Adrenal gland (tissue), 12 donors: Measurements from ENCODE around the gene SYNPO. TPM values are rescaled to one million over a fixed set of nuclear protein-coding genes. Genes with fewer than 3 reads are reported as not detected.
A peak's percentile ranks its signal among the peaks of the same experiment; 100 is the strongest.

Experiments
- DNase-seq, 7 donors: peaks; one replicate each; pipeline ENCODE4 v3.0.0-alpha.2; 2019 to 2020
- H3K27ac ChIP-seq, 5 donors: fragments of 200-600 bp; sonication (generic) in 4 of 5; 1 replicate in 3 of 5; 2 replicates in 2 of 5; pipeline versions ENCODE4 v1.5.1 to v1.8.0; 2016 to 2020; ENCODE audit warnings: mild to moderate bottlenecking in 1 of 5
- H3K27me3 ChIP-seq: fragments of 200-600 bp; 2 replicates; pipeline ENCODE4 v1.8.0; 2021
- H3K36me3 ChIP-seq, 2 donors: fragments of 200-600 bp; replicated peaks in 1 of 2; 1 replicate in 1 of 2; 2 replicates in 1 of 2; pipeline versions ENCODE4 v1.5.1 to v1.8.0; 2018 to 2022
- H3K4me1 ChIP-seq, 2 donors: fragments of 200-600 bp; replicated peaks in 1 of 2; 1 replicate in 1 of 2; 2 replicates in 1 of 2; pipeline versions ENCODE4 v1.5.1 to v1.8.0; 2018 to 2021
- H3K4me3 ChIP-seq, 4 donors: fragments of 200-600 bp; sonication (generic) in 3 of 4; one replicate each; pipeline ENCODE4 v1.5.1; 2016 to 2018
- H3K9me3 ChIP-seq, 3 donors: fragments of 200-600 bp; sonication (generic) in 1 of 3; replicated peaks in 1 of 3; 1 replicate in 2 of 3; 2 replicates in 1 of 3; pipeline versions ENCODE4 v1.5.1 to v1.8.0; 2016 to 2021
- POLR2A ChIP-seq, 2 donors: fragments of 450-650 bp; IDR thresholded peaks; one replicate each; pipeline ENCODE4 v1.6.1; 2017; ENCODE audit warnings: antibody characterized with exemption in 2 of 2, mild to moderate bottlenecking in 2 of 2, moderate library complexity in 1 of 2
- WGBS, 4 donors: extraction: QIAGEN DNeasy Blood & Tissue Kit in 2 of 4; methylation state at CpG; one replicate each; pipeline versions ENCODE4 v1.1.5 to v1.1.7; 2013 to 2017; 5-methylcytosine and 5-hydroxymethylcytosine counted together
- intact Hi-C, 2 donors: fragments of 100-400 bp; cut with DNase I; formaldehyde crosslinking; loops; one replicate each; pipeline versions ENCODE4 v1.14.1 to v1.15.0; 2022 to 2023
- polyA plus RNA-seq, 3 donors: library from polyadenylated mRNA; stranded (reverse); fragments of 200-250 nt in 2 of 3; fragments of 350-450 nt in 1 of 3; fragmentation: Illumina TruSeq in 1 of 3; extraction: RNeasy Lipid Tissue Mini Kit (QIAGEN cat#74804) in 1 of 3; gene quantifications; one replicate each; pipeline ENCODE4 v1.2.3, GENCODE V29; 2013 to 2014
- total RNA-seq, 9 donors: library from RNA; depleted of rRNA in 4 of 9; stranded (reverse); fragments of >200 nt in 4 of 9; fragments of 120-200 nt in 1 of 9; fragmentation: NEBNext Ultra II Directional in 1 of 9; extraction: Animal tissue kit (Norgen Biotek cat#: 25700) in 1 of 9; gene quantifications; one replicate each; pipeline versions ENCODE4 v1.1.0 to v1.2.4, GENCODE V29; 2013 to 2023
- TF ChIP-seq, protein P1 (sequence below), 6 experiments: fragments of 450-650 bp in 4 of 6; fragments of 200-600 bp in 2 of 6; sonication (generic) in 1 of 6; IDR thresholded peaks; 1 replicate in 5 of 6; 2 replicates in 1 of 6; pipeline versions ENCODE4 v1.5.1 to v1.8.0; 2016 to 2021; ENCODE audit warnings: antibody characterized with exemption in 6 of 6, mild to moderate bottlenecking in 2 of 6, moderate library complexity in 1 of 6
- donor health status: healthy with polysubstance abuse.
- donor health status: Bipolar disorder and iron deficiency.
- donor health status: DM: yes; HTN: yes; CAD: no.
- donor health status: DM: no; HTN: no; CAD: no.
- donor health status: DM: no; HTN: no; CAD: no.
- donor health status: DM: yes; HTN: yes; CAD: no.

Gene SYNPO
- total and polyA plus RNA-seq, 12 donors = 10.0 to 293 (median 104) TPM

DNA sequence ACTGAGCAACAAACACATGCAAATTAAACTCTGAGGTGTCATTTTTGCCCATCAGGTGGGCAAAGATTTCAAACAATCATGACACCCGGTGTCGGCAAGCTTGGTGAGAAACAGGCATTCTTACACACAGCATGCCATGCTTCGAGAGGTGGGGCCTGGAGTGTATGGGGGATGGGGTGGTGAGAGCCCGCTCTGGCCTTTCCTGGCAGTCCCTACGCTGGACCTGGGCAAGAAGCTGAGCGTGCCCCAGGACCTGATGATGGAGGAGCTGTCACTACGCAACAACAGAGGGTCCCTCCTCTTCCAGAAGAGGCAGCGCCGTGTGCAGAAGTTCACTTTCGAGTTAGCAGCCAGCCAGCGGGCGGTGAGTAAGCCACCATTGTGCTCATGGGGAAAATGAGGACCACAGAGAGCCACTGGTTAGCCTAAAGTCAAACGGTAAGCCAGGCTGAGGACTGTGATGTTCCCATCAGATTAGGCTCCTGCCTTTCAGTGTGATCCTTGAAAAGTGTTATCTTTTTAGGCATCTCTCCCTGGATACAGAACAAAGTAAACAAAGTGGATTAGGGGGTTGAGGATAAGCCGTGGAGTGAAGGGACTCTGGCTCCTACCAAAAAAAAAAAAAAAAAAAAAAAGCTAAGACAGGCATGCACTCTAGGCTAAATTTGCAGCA, 30.0 kb downstream of the SYNPO start:
- Histone ChIP-seq H3K27me3 (no peaks in the 10 kb centered on the region), H3K9me3 (no peaks in the 10 kb centered on the region), H3K36me3 (no peaks in the 10 kb centered on the region), H3K4me1 (peaks cover 0 to 20% of the 10 kb centered on the region in 2 donors), H3K27ac (no peak overlapping the region), H3K4me3 (no peak overlapping the region)
- intact Hi-C loops = no loop called here
- peak in 1 of 7 donors; percentile 45 for DNase-seq
- 84 to 87% (median 85%) methylated on average over 11 to 14 of the region's 14 CpGs for WGBS, 4 donors
- TF ChIP-seq, protein P1, sequence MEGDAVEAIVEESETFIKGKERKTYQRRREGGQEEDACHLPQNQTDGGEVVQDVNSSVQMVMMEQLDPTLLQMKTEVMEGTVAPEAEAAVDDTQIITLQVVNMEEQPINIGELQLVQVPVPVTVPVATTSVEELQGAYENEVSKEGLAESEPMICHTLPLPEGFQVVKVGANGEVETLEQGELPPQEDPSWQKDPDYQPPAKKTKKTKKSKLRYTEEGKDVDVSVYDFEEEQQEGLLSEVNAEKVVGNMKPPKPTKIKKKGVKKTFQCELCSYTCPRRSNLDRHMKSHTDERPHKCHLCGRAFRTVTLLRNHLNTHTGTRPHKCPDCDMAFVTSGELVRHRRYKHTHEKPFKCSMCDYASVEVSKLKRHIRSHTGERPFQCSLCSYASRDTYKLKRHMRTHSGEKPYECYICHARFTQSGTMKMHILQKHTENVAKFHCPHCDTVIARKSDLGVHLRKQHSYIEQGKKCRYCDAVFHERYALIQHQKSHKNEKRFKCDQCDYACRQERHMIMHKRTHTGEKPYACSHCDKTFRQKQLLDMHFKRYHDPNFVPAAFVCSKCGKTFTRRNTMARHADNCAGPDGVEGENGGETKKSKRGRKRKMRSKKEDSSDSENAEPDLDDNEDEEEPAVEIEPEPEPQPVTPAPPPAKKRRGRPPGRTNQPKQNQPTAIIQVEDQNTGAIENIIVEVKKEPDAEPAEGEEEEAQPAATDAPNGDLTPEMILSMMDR (IDR thresholded peaks at IDR 0.05) = no peak
- TF ChIP-seq POLR2A (IDR thresholded peaks at IDR 0.05) = no peak

DNA sequence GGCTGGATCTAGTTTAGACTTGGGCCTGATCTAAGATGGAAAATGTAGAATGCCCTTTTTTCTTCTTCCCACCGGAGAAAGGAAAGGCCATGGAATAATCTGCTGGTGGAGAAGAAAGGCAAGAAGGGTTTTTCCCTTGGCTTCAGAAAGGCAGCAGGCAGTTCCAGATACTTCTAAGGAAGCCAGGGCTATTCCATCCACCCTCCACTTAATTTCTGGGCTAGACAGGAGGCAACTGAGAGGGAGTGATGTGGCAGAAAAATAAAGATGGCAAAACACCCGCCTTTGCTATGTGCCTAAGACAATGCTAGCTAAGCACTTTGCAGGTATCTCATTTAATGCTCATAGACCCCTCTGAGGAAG, 30.5 kb downstream of the SYNPO start:
- H3K27me3 ChIP-seq = no peaks in the 10 kb centered on the region
- WGBS, 4 donors = 57 to 79% (median 67%) methylated on average over 2 of the region's 2 CpGs
- H3K27ac ChIP-seq = peak overlapping the region in 1 of 5 donors; percentile 8
- no peak for DNase-seq
- no peaks in the 10 kb centered on the region for H3K9me3 ChIP-seq
- intact Hi-C loops = no loop called here
- no peak for TF ChIP-seq POLR2A (IDR thresholded peaks at IDR 0.05)
- TF ChIP-seq, protein P1 (IDR thresholded peaks at IDR 0.05) = no peak
- peaks cover 0 to 20% of the 10 kb centered on the region in 2 donors for H3K4me1 ChIP-seq
- no peaks in the 10 kb centered on the region for H3K36me3 ChIP-seq
- no peak overlapping the region for H3K4me3 ChIP-seq

DNA sequence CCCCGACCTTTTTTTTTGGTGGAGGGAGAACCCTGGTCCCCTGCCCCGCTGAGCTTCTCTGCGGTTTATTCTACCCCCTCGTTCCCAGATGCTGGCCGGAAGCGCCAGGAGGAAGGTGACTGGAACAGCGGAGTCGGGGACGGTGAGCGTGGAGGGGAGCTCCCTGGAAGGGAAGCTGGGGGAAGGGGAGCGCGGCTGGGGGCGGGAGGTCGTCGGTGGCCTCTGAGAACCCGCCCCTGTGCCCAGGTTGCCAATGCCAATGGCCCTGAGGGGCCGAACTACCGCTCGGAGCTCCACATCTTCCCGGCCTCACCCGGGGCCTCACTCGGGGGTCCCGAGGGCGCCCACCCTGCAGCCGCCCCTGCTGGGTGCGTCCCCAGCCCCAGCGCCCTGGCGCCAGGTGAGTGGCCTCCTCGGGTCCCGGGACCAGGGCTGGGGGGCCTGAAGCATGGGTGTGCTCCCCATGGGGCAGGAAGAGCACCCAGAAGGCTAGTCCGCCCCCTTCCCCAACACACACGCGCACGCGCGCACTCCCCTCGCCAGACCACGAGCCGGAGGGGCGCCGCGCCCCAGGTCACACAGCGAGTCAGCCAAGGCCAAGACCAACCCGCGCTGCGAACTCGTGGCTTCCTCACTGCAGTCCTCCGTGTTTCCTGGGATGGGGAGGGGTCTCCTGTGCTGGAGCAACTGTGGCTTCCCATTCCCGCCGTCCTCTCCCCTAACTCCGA, 31.2 kb downstream of the SYNPO start:
- 9 to 55% (median 12%) methylated on average over 4 to 51 of the region's 51 CpGs for WGBS, 4 donors
- Histone ChIP-seq H3K4me3 (peak overlapping the region in 2 of 4 donors; percentile 35 to 76), H3K27me3 (no peaks in the 10 kb centered on the region), H3K36me3 (no peaks in the 10 kb centered on the region), H3K27ac (peak overlapping the region in 1 of 5 donors; percentile 35), H3K9me3 (no peaks in the 10 kb centered on the region), H3K4me1 (peaks cover 0 to 20% of the 10 kb centered on the region in 2 donors)
- intact Hi-C loops = no loop called here
- peak in 1 of 7 donors; percentile 49 for DNase-seq
- TF ChIP-seq POLR2A (IDR thresholded peaks at IDR 0.05) = no peak
- TF ChIP-seq, protein P1 (IDR thresholded peaks at IDR 0.05) = no peak

DNA sequence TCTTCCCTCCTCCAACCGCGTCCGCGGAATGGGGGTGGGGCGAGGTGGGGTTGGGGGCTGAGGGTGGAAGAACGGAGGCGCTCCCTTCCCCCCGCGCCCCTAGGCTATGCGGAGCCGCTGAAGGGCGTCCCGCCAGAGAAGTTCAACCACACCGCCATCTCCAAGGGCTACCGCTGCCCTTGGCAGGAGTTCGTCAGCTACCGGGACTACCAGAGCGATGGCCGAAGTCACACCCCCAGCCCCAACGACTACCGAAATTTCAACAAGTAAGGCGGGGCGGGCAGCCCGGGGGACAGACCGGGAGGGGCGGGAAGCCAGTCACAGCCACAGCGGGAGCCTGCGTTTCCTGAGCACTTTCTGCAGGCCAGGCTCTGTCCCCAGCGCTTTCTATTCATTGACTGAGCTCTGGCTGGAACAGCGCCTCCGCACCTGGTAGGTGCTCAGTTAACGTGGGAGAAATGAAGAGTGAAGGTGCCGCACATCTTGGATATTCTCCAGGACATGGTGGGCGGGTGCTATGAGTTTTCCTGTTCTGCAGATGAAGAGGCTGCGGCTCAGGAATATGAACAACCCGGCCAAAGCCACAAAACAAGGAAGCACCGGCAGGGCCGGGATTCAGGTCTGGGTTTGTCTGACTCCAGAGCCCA, 31.9 kb downstream of the SYNPO start:
- no peaks in the 10 kb centered on the region for H3K36me3 ChIP-seq
- intact Hi-C loops = no loop called here
- H3K4me1 ChIP-seq = peaks cover 0 to 20% of the 10 kb centered on the region in 2 donors
- WGBS, 4 donors = 4 to 15% (median 6%) methylated on average over 12 to 38 of the region's 38 CpGs
- TF ChIP-seq POLR2A (IDR thresholded peaks at IDR 0.05) = no peak
- TF ChIP-seq, protein P1 (IDR thresholded peaks at IDR 0.05) = no peak
- no peaks in the 10 kb centered on the region for H3K9me3 ChIP-seq
- DNase-seq = peak; percentile 39 to 68 (median 59)
- H3K4me3 ChIP-seq = peak overlapping the region in 2 of 4 donors; percentile 35 to 76
- no peaks in the 10 kb centered on the region for H3K27me3 ChIP-seq
- H3K27ac ChIP-seq = peak overlapping the region in 1 of 5 donors; percentile 35
